ENCODE results near the gene FOXJ3.
"Not testable (repeated sequence)": the region's sequence is repeated elsewhere in the genome, so short reads cannot be mapped to it uniquely, and the experiment has no call there.

The FOXJ3 gene

DNA sequence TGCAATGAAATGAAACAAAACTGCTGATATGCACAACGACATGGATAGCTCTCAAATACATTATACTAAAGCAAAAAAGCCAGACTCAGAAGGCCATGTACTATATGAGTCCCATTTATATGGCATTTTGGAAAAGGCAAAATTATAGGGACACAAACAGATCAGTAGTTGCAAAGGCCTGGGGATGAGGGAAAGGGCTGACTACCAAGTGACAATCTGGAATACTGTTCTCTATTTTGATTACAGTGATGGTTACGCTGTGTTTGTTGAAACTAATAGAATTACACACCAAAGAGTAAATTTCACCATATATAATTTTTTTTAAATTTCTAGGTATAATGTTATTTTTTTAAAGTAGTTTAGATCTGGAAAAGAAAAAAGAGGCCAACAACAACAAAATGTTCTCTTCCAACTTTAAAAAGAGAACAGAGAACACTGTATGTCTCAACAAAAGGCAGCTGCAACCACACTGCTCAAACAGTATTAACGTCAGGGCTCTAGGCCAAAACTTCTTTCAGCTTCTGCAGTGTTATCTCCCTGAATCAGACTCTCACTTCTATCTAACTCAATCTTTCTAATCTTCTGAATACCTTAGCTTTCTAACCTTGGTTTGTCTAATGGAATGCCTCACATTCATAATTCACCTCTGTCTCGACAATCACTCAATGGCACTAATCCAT is 75.8 kb downstream of the FOXJ3 start:
- in situ Hi-C loops (cut with MboI; ENCODE audit: low sequenced_read_pairs): no loop called here

DNA sequence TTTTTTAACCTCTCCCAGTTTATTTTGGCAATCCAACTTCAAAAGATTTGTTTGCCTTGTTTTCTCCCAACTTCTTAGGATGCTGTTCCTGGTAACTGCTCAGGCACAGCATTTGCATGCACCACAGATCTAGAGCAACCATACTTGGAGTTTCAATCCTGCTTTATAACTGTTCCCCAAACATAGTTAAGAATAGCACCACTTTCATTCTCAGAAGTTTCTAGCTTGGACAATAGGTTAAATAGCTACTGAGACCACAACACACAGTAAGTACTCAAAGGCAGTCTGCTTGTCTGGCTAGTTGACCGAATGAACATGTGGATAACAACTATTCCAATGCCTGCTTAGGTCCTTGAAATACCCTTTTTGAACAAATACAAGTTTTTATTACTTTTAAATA is 76.8 kb downstream of the FOXJ3 start:
- in situ Hi-C loops (cut with MboI; ENCODE audit: low sequenced_read_pairs): no loop called here

DNA sequence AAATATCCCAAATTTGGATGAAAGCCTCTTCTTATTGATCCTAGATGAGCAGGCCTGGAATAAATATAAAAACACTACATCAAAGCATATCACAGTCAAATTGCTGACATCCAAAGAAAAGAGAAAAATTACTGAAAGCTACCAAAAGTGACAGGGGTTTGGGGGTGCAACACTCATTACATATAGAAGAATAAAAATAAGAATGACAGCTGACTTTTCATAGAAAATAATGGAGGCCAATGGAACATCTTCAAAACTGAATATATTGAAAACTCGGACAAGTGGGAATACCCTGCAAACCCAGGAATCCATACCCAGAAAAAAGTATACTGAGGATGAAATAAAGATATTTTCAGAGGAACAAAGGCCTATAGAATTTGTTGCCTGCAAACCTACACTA is 84.0 kb downstream of the FOXJ3 start:
- in situ Hi-C loops (cut with MboI; ENCODE audit: low sequenced_read_pairs): no loop called here

DNA sequence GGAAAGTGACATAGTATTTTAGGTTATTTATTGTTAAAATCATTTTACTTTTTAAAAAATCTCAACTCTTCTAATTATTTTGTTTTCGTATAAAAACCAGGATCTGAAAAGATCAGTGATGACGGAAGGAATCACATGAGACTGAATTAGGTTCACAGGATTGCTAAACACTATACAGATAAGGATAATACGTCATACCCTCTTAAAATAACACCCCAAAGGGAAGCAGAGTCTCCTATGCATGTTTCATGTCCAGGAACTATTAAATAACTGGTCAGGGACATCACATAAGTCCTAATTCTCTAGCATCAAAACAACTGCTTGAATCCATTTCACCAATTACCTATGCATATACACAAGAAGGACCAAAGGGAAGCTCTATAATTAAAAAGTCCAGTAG is 84.9 kb downstream of the FOXJ3 start:
- in situ Hi-C loops (cut with MboI; ENCODE audit: low sequenced_read_pairs): no loop called here

DNA sequence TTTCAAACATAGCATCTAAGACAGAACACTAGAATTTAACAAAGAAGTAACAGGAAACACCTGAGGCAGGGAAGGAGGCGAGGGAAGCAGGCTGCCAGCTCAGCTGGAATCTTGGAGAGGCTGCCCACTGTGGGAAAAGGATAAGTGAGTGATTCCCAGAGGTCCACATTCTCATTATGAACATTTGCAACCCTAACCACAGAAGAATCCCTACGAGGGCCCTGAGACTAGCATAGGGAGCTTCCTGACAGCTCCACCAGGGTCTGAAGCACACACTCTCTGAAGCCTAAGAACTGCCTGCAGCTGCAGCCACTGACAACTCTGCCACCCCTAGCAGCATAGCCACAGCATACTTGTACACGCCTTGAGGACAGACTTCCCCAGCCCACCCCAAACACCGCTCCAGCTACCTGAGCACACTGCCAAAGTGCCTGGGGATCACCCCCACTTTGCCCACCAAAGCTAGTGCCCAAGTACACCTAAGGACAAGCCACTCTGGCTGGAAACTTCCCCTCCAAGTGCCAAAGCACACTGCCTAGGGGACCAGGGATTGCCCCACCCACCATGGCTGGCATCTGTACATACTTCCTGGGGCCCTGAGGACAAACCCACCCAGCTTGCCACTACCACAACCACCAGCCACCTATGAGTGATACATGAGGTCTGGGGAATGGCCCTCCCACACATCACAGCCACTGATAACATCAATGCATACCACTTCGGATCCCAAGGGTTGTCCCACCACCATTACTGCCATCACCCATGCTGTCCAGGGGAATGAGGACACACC is 93.9 kb downstream of the FOXJ3 start:
- in situ Hi-C loops (cut with MboI; ENCODE audit: low sequenced_read_pairs): no loop called here

DNA sequence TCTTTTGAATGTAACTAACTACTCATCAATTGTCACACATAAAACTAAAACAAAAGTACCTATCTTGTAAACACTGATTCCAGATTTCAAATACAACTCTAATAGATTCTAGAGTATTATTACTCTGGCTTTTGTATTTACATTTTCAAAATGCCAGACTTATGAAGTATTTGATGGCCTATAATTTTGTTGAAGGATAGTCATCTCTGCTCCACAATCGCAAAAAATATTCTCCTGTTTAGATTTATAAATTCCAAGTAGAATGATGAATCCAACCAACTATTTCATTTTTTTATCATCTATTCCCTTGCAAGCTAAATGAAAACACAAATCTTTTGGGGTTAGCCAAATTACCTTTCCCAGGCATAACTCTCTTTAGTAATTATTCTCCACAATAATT is 95.5 kb downstream of the FOXJ3 start:
- in situ Hi-C loops (cut with MboI; ENCODE audit: low sequenced_read_pairs): no loop called here

DNA sequence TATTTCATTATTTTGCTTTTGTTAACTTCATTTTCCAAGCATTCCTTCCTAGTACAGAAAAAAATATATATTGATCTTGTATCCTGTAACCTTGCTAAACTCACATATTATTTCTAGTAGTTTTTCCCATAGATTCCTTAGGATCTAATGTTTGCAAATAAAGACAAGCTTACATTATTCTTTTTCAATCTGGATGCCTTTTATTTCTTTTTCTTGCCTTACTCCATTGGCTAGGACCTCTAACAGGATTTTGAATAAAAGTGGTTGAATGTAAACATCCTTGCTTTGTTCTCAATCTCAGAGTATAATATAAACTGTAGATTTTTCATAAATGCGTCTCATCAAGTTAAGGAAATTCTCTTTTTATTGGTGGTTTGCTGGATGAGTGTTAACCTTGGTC is 96.0 kb downstream of the FOXJ3 start:
- in situ Hi-C loops (cut with MboI; ENCODE audit: low sequenced_read_pairs): no loop called here

DNA sequence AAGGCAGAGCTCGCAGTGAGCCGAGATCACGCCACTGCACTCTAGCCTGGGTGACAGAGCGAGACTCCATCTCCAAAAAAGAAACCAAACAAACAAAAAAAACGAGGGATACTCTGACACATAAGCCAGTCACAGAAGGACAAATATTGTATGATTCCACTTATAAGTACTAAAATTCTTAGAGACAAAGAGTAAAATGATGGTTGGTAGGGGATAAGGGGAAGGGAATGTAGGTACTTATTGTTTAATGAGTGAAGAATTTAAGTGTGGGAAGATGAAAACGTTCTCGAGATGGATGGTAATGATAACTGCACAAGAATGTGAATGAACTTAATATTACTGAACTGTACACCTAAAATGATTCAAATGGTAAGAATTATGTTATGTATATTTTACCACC is 103.8 kb downstream of the FOXJ3 start:
- in situ Hi-C loops (cut with MboI; ENCODE audit: low sequenced_read_pairs): no loop called here

DNA sequence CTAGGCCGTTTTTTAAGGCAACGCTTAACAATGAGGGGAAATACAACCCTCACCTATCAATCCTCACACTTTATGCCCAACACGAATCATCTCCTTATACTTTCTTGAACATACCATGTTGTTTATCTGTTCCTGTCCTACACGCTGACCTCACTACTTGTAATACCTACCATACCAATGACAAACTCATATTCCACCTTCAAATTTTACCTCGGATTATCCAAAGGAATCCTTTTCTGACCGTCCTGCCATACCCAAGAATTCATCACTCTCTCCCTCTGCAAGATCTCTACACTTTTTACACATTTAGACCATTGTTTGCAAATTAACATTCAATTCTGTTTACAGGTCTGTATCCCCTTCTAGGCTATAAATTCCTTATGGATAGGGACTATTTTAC is 106.1 kb downstream of the FOXJ3 start:
- in situ Hi-C loops (cut with MboI; ENCODE audit: low sequenced_read_pairs): no loop called here

DNA sequence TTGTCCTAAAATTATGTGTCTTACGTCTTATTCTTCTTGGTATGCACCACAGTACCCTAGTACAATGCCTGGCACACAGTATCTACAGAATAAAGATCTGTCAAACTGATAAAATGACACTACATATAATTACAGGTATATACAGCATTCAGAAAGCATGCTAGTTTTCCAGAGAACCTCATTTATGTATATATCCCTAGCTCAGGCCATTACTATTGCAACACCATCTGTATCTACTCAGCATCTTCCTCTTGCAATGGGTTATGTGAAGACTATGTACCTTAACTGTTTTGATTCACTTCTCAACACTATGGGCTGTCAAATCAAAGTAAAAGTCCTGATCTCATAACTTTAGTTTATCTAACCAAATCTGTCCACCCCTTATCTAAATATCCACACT is 112.0 kb downstream of the FOXJ3 start:
- in situ Hi-C loops (cut with MboI; ENCODE audit: low sequenced_read_pairs): no loop called here

DNA sequence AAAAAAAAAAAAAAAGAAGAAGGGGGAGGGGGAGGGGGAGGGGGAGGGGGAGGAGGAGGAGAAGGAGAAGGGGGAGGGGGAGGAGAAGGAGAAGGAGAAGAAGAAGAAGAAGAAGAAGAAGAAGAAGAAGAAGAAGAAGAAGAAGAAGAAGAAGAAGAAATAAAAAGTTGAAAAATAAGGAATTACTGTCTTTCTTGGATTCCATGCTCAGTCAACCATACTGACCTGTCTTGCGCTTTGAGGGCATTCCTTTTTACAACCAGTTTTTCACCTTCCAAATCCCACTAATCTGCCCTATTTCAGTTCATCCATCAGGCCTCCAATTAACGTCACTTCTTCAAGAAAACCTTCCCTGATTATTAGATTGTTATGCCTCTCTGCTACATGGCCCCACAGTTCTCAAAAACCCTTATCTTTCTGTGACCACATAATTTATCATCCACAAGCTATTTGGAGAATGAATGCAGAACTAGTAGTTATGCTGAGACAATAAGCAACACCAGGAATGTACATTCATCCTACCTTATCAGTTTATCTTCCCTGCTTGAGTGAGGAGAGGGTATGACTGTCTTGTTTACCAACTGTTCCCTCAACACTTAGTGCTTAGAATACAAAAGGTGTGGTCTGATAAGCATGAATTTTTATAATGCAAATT is 113.0 kb downstream of the FOXJ3 start:
- in situ Hi-C loops (cut with MboI; ENCODE audit: low sequenced_read_pairs): no loop called here

DNA sequence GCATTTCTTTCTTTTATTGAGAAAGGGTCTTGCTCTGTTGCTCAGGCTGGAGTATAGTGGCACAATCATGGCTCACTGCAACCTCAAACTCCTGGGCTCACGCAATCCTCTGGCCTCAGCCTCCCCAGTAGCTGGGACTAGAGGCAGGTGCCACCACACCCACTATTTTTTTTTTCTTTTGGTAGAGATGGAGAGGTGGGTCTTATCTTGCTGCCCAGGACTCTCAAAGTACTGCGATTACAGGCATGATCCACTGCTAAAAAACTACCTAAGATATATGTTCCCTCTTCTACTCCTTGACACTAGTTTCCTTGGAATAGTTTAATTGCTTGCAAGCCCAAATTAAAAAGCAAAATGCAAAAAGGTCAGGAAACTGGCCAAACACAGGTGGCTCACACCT is 113.6 kb downstream of the FOXJ3 start:
- in situ Hi-C loops (cut with MboI; ENCODE audit: low sequenced_read_pairs): no loop called here

DNA sequence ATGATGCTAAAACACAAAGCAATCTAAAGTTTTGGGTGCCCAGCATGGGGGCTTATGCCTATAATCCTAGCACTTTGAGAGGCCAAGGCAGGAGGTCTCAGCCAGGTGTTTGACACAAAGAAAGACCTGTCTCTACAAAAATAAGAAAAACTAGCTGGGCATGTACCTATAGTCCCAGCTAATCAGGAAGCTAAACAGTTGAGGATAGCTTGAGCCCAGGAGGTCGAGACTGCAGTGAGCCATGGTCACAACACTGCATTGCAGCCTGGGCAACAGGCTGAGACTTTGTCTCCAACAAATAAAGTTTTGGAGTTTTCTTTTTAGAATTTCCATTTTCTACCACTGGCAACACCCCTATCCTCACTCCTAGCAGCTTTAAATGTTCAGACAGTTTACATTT is 115.4 kb downstream of the FOXJ3 start:
- in situ Hi-C loops (cut with MboI; ENCODE audit: low sequenced_read_pairs): no loop called here

DNA sequence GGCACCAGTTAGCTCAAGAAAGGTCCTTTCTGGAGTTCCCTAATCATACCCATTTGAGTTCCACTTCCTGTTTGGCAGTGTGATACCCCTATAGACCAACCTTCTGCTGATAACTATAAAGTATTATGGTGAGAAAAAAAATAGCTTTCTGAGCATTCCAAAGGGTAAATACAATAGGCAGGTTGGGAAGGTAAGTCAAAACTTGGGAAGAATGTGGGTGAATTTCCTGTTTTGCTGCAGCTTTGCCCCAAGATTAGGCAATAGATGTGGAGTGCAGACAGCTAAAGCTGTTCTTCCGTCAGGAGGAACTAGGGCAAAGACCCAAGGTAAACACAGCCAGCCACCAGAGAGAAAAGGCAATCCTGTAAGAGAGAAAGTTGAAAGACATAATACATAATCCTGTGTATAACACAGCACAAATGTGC is 120.6 kb downstream of the FOXJ3 start:
- in situ Hi-C loops (cut with MboI; ENCODE audit: low sequenced_read_pairs): no loop called here

DNA sequence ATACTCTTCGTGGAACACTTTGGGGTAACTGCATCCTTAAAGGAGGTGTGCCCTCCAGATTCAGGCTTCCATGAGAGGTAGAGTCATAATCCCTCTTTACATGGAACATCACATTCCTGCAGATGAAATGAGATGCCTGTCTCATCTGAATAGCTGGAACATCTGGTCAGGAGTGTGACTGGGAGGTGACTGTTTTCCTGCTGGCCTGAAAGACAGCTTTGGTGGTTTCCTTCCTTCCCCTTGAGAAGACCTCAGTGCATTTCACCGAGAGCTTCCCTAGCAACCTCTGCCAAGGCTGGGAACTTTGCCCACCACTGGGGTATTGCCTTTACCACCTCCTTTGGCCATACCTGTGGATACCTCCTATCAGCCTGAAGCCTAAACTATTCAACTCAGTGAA is 123.8 kb downstream of the FOXJ3 start:
- in situ Hi-C loops (cut with MboI; ENCODE audit: low sequenced_read_pairs): no loop called here

DNA sequence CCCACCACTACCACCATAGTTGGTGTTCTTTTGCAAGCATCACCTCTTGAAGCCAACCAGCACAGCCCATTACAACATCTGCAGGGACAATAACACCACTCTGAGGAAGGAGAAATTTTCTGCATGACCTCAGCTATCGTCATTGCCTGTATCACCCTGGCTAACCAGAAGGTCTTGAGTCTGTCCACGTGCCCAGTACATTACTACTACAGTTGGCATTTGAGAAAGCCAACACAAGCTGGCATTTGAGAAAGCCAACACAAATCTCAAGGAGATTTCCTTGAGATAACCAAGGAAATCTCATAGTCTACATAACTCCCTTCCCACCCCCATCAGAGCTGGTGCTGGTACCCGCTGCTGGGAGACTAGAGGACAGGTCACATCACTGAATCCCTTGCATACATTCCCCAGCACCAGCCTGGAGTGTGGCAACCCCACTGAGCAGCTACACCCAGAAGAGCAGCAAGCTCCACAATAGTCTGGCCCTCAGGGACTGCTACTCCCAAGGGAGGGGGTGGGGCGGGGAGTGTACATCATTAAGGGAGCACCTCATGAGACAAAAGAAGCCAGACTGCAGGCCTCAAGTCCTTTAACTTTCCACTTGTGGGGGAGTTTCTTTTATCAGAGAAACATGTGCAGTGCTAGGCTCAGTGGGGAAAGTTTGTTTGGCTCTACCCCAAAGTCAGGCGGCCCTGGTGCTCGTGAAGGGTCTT is 124.5 kb downstream of the FOXJ3 start:
- in situ Hi-C loops (cut with MboI; ENCODE audit: low sequenced_read_pairs): no loop called here

DNA sequence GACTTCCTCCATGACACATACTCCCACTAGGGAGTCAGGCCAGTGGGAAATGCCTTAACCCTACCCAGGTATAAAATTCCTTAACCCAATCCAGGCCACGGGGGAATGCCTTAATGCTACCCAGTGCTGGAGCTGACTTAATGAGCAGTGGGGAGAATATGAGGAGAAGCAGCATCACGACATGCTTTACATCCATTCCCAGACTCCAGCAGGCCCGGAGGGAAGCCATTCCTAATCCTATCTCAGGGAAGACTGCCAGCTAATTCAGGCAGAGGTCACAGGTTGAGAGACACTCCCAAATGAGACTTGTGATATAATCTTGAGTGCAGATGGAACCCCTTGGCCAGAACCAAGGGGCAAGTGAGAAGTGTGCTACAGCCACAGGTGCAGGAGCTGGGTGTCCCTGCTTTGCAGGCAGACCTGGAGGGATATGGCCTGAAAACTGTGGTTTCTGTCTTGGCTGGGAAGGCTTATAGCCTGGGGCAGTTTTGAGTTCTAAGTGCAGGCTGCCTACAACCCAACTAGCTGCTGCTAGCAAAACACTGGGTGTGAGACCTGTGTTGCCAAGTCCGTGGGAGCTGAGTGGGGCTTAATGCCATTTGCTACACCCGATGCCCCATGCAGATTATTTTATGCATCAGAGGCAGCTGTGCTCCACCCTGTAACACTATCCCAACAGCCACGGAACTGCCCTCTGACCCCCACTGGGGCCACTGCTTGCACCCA is 125.3 kb downstream of the FOXJ3 start:
- in situ Hi-C loops (cut with MboI; ENCODE audit: low sequenced_read_pairs): no loop called here

DNA sequence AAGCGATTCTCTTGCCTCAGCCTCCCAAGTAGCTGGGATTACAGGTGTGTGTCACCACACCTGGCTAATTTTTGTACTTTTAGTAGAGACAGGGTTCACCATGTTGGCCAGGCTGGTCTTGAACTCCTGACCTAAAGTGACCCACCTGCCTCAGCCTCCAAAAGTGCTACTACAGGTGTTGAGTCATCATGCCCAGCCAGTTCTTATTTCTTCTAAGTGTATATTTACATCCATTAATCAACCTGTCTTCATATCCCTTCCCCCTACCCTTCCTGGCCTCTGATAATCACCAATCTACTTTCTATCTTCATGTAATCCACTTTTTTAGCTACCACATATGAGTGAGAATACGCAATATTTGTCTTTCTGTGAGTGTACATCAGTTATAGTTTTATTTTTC is 128.1 kb downstream of the FOXJ3 start:
- in situ Hi-C loops (cut with MboI; ENCODE audit: low sequenced_read_pairs): not testable (repeated sequence)

DNA sequence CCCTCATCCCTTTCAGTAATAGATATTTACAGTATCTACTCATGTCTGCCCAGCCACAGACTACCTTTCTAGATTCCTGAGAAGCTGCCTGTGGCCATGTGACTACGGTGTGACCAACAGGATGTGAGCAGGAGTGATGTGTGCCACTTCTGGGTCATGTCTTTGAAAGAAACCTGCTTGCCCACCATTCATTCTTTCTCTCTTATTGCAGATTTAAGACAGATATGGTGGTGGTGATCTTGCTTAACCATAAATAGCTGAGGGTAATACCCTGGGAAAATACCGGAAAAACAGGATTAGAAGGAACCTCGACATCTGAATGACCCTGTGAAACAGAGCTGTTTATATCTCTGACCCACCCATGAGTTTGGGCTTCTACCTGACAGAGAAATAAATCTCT is 128.9 kb downstream of the FOXJ3 start:
- in situ Hi-C loops (cut with MboI; ENCODE audit: low sequenced_read_pairs): no loop called here

DNA sequence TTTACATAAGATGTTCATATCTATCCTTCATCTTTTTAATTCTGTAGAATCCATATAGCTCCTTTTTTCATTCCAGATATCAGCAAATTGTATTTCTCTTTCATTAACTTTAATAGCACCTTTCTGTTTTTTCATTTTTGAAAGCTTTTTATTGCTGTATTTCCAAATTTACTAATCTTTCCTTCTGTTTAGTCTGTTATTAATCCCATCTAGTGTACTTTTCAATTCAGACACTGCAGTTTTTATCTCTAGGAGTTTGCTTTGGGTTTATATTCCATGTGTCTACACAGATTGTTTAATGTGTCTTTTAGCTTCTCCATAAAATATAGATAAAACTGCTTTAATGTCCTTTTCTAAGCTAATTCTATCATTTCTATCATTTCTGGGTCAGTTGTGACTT is 133.0 kb downstream of the FOXJ3 start:
- in situ Hi-C loops (cut with MboI; ENCODE audit: low sequenced_read_pairs): no loop called here

DNA sequence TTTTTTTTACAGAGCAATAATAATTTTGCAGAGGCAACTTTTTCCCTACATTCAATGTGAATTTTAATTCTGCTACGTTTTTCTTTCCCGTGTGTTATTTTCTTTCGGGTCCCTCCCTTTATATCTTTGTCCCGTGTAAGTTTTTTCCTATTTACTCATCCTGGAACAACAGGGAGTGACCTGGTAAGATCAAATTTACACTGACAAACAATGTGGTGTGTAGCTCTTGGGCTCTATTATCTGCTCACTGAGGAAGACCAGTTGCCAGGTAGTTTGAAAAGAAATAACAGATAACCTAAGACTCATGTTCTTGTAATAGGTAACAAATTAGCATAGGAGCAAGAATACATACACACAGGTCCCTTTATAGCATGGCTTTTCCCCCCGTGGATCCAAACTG is 136.8 kb downstream of the FOXJ3 start:
- in situ Hi-C loops (cut with MboI; ENCODE audit: low sequenced_read_pairs): no loop called here
